ENCODE measurements around the gene CAMK2B. TPM values are rescaled to one million over a fixed set of nuclear protein-coding genes. Genes with fewer than 3 reads are reported as not detected.
"Not testable (repeated sequence)": the region's sequence is repeated elsewhere in the genome, so short reads cannot be mapped to it uniquely, and the experiment has no call there.

Gene CAMK2B
- total and polyA plus RNA-seq, 2 experiments from 2014 or later = 0.37 to 1.7 TPM

GRCh38 chr7:44177570-44178131, 147.7 kb downstream of the CAMK2B start:
- no peak for DNase-seq (ENCODE audit: low spot score)
- H3K9me2 ChIP-seq (replicated peaks; ENCODE audit: insufficient read depth) = no peaks in the 10 kb centered on the region
- no peaks in the 10 kb centered on the region for H4K20me1 ChIP-seq (ENCODE audit: insufficient read depth, poor library complexity, severe bottlenecking)
- no peaks in the 10 kb centered on the region for H3K9me3 ChIP-seq (ENCODE audit: low read depth)
- H2AFZ ChIP-seq = no peak overlapping the region
- TF ChIP-seq CTCF (IDR thresholded peaks at IDR 0.05; ENCODE audit: poor library complexity) = no peak
- TF ChIP-seq EZH2 (IDR thresholded peaks at IDR 0.05; ENCODE audit: borderline replicate concordance) = no peak
- no peak for TF ChIP-seq EZH2phosphoT487 (IDR thresholded peaks at IDR 0.05; ENCODE audit: low read depth, severe bottlenecking, unreplicated experiment)
- no peak overlapping the region for H3K4me3 ChIP-seq
- no peaks in the 10 kb centered on the region for H3K27me3 ChIP-seq
- no peak overlapping the region for H3K27ac ChIP-seq
- 91% methylated on average over 4 of the region's 4 CpGs for WGBS (ENCODE audit: low lambda C conversion rate, missing lambda C conversion rate)
- no peaks in the 10 kb centered on the region for H3K36me3 ChIP-seq (replicated peaks; ENCODE audit: insufficient read depth, low read depth)
- no peaks in the 10 kb centered on the region for H3K79me2 ChIP-seq
- no peaks in the 10 kb centered on the region for H3K4me1 ChIP-seq (ENCODE audit: insufficient read depth)
- H3K4me2 ChIP-seq = no peak overlapping the region

- H3K9me3 ChIP-seq (ENCODE audit: low read depth) = no peaks in the 10 kb centered on the region
- DNase-seq (ENCODE audit: low spot score) = no peak
- WGBS (ENCODE audit: low lambda C conversion rate, missing lambda C conversion rate) = 67% methylated on average over 7 of the region's 7 CpGs
Measured at GRCh38 chr7:44176486-44176885, 148.9 kb downstream of the CAMK2B start.

GRCh38 chr7:44175730-44176129, 149.7 kb downstream of the CAMK2B start:
- Histone ChIP-seq H3K4me3 (no peak overlapping the region), H3K27ac (no peak overlapping the region), H3K9me2 (replicated peaks; ENCODE audit: insufficient read depth) (no peaks in the 10 kb centered on the region), H3K9me3 (ENCODE audit: low read depth) (no peaks in the 10 kb centered on the region), H3K36me3 (replicated peaks; ENCODE audit: insufficient read depth, low read depth) (no peaks in the 10 kb centered on the region), H4K20me1 (ENCODE audit: insufficient read depth, poor library complexity, severe bottlenecking) (no peaks in the 10 kb centered on the region), H3K79me2 (no peaks in the 10 kb centered on the region), H2AFZ (no peak overlapping the region), H3K27me3 (no peaks in the 10 kb centered on the region), H3K4me2 (no peak overlapping the region), H3K4me1 (ENCODE audit: insufficient read depth) (no peaks in the 10 kb centered on the region)
- WGBS (ENCODE audit: low lambda C conversion rate, missing lambda C conversion rate) = 96% methylated on average over 3 of the region's 3 CpGs
- TF ChIP-seq EZH2 (IDR thresholded peaks at IDR 0.05; ENCODE audit: borderline replicate concordance) (no peak), EZH2phosphoT487 (IDR thresholded peaks at IDR 0.05; ENCODE audit: low read depth, severe bottlenecking, unreplicated experiment) (no peak), CTCF (IDR thresholded peaks at IDR 0.05; ENCODE audit: poor library complexity) (no peak)
- no peak for DNase-seq (ENCODE audit: low spot score)

More at GRCh38 chr7:44176486-44176885, 148.9 kb downstream of the CAMK2B start:
- no peak overlapping the region for H2AFZ ChIP-seq
- H3K9me2 ChIP-seq (replicated peaks; ENCODE audit: insufficient read depth) = no peaks in the 10 kb centered on the region
- no peak overlapping the region for H3K27ac ChIP-seq
- H3K27me3 ChIP-seq = no peaks in the 10 kb centered on the region
- H3K4me1 ChIP-seq (ENCODE audit: insufficient read depth) = no peaks in the 10 kb centered on the region
- no peak overlapping the region for H3K4me3 ChIP-seq
- H3K79me2 ChIP-seq = no peaks in the 10 kb centered on the region
- no peak overlapping the region for H3K4me2 ChIP-seq
- no peaks in the 10 kb centered on the region for H4K20me1 ChIP-seq (ENCODE audit: insufficient read depth, poor library complexity, severe bottlenecking)
- H3K36me3 ChIP-seq (replicated peaks; ENCODE audit: insufficient read depth, low read depth) = no peaks in the 10 kb centered on the region
- no peak for TF ChIP-seq EZH2phosphoT487 (IDR thresholded peaks at IDR 0.05; ENCODE audit: low read depth, severe bottlenecking, unreplicated experiment)
- no peak for TF ChIP-seq EZH2 (IDR thresholded peaks at IDR 0.05; ENCODE audit: borderline replicate concordance)
- no peak for TF ChIP-seq CTCF (IDR thresholded peaks at IDR 0.05; ENCODE audit: poor library complexity)

- not testable (repeated sequence) for H3K36me3 ChIP-seq (replicated peaks; ENCODE audit: insufficient read depth, low read depth); H3K4me3 ChIP-seq; H3K27me3 ChIP-seq; H3K4me1 ChIP-seq (ENCODE audit: insufficient read depth); H2AFZ ChIP-seq; H3K9me3 ChIP-seq (ENCODE audit: low read depth); H3K79me2 ChIP-seq; H3K4me2 ChIP-seq; H4K20me1 ChIP-seq (ENCODE audit: insufficient read depth, poor library complexity, severe bottlenecking); DNase-seq (ENCODE audit: low spot score); H3K9me2 ChIP-seq (replicated peaks; ENCODE audit: insufficient read depth); H3K27ac ChIP-seq
- WGBS (ENCODE audit: low lambda C conversion rate, missing lambda C conversion rate) = 92% methylated on average over 1 of the region's 1 CpG
Measured at GRCh38 chr7:44174694-44174948, 150.8 kb downstream of the CAMK2B start.

Measured in hepatocyte (in vitro differentiated cells).